B cell (primary cell): Measurements from ENCODE around the gene MORC2. TPM values are rescaled to one million over a fixed set of nuclear protein-coding genes. Genes with fewer than 3 reads are reported as not detected.

Source experiments
- ATAC-seq: fragments of 200-7000 bp; cut with Tn5 transposase; one replicate; pipeline ENCODE4 v1.10.0; 2021; ENCODE audit warnings: low read depth, mild to moderate bottlenecking, moderate number of reproducible peaks, moderate library complexity
- CTCF ChIA-PET: fragments of 350-600 bp; sonication (Branson Sonifier 250); formaldehyde crosslinking; loops from one replicate; lab custom pipeline; 2021; ENCODE audit warnings: antibody characterized with exemption, inconsistent platforms; lab: Charles Lee
- POLR2A ChIA-PET: fragments of 350-600 bp; sonication (Branson Sonifier 250); formaldehyde crosslinking; loops from one replicate; lab custom pipeline; 2021; ENCODE audit warnings: antibody characterized with exemption; lab: Charles Lee
- DNase-seq: peaks from one replicate; pipeline ENCODE4 v3.0.0; 2013
- H2AFZ ChIP-seq: 2 replicates; pipeline ENCODE4 v1.6.1; 2012; ENCODE audit warnings: mild to moderate bottlenecking, low read depth, low read length; ENCODE audit not compliant: insufficient read depth, poor library complexity, severe bottlenecking
- H3K27ac ChIP-seq, 2 donors: 1 replicate in 1 of 2; 2 replicates in 1 of 2; pipeline ENCODE4 v1.5.1; 2012 to 2013; ENCODE audit warnings: low read length in 2 of 2, mild to moderate bottlenecking in 2 of 2, moderate library complexity in 1 of 2
- H3K27me3 ChIP-seq, 4 experiments: fragments of 200-600 bp in 1 of 4; sonication (generic) in 1 of 4; replicated peaks in 1 of 4; 1 replicate in 2 of 4; 2 replicates in 2 of 4; pipeline versions ENCODE4 v1.6.1 to v1.7.0; 2013 to 2016; ENCODE audit warnings: low read length in 3 of 4, mild to moderate bottlenecking in 2 of 4, mixed read lengths in 1 of 4, moderate library complexity in 1 of 4; ENCODE audit not compliant: insufficient read depth in 4 of 4, control insufficient read depth in 3 of 4; ENCODE audit errors: control extremely low read depth in 1 of 4
- H3K36me3 ChIP-seq, 2 experiments: replicated peaks in 1 of 2; 1 replicate in 1 of 2; 2 replicates in 1 of 2; pipeline versions ENCODE4 v1.6.1 to v1.7.1; 2013; ENCODE audit warnings: low read length in 1 of 2; ENCODE audit not compliant: insufficient read depth in 2 of 2, control insufficient read depth in 1 of 2; ENCODE audit errors: control extremely low read depth in 1 of 2, extremely low read depth in 1 of 2
- H3K4me1 ChIP-seq, 2 donors: fragments of 200-600 bp in 1 of 2; sonication (generic) in 1 of 2; 1 replicate in 1 of 2; 2 replicates in 1 of 2; pipeline versions ENCODE4 v1.5.1 to v1.6.1; 2013 to 2017; ENCODE audit warnings: low read length in 2 of 2; ENCODE audit not compliant: control insufficient read depth in 2 of 2, insufficient read depth in 2 of 2
- H3K4me2 ChIP-seq: replicated peaks from 2 replicates; pipeline ENCODE3; 2012; ENCODE audit warnings: mild to moderate bottlenecking, low read depth, low read length; ENCODE audit not compliant: poor library complexity, severe bottlenecking
- H3K4me3 ChIP-seq, 5 experiments: fragments of 200-600 bp in 1 of 5; sonication (generic) in 1 of 5; 1 replicate in 3 of 5; 2 replicates in 2 of 5; pipeline versions ENCODE4 v1.5.1 to v1.7.0; 2011 to 2016; ENCODE audit warnings: low read length in 4 of 5, mild to moderate bottlenecking in 4 of 5, low read depth in 2 of 5, control low read depth in 1 of 5, moderate library complexity in 1 of 5; ENCODE audit not compliant: insufficient read depth in 1 of 5; ENCODE audit errors: control extremely low read depth in 1 of 5, extremely low read depth in 1 of 5
- H3K79me2 ChIP-seq: fragments of 200-600 bp; sonication (generic); one replicate; pipeline ENCODE4 v1.6.0; 2016; ENCODE audit warnings: low read length; ENCODE audit not compliant: control insufficient read depth, insufficient read depth
- H3K9ac ChIP-seq: fragments of 200-600 bp; sonication (generic); 2 replicates; pipeline ENCODE4 v1.6.1; 2017; ENCODE audit warnings: mild to moderate bottlenecking, low read length, moderate library complexity
- H3K9me3 ChIP-seq, 3 donors: one replicate each; pipeline versions ENCODE4 v1.6.1 to v1.7.1; 2013; ENCODE audit warnings: low read length in 2 of 3; ENCODE audit not compliant: control insufficient read depth in 2 of 3, insufficient read depth in 1 of 3; ENCODE audit errors: control extremely low read depth in 1 of 3
- H4K20me1 ChIP-seq: 2 replicates; pipeline ENCODE4 v1.6.0; 2012; ENCODE audit warnings: mild to moderate bottlenecking, low read length; ENCODE audit not compliant: insufficient read depth, control insufficient read depth, poor library complexity, severe bottlenecking
- H3K27ac Mint-ChIP-seq: one replicate; pipeline ENCODE4 v1.8.0; 2021; ENCODE audit warnings: mixed read lengths
- H3K27me3 Mint-ChIP-seq: one replicate; pipeline ENCODE4 v1.8.0; 2021; ENCODE audit warnings: mixed read lengths
- H3K4me1 Mint-ChIP-seq: one replicate; pipeline ENCODE4 v1.8.0; 2021; ENCODE audit warnings: mixed read lengths
- H3K4me3 Mint-ChIP-seq: one replicate; pipeline ENCODE4 v1.8.0; 2021; ENCODE audit warnings: mixed read lengths
- H3K9me3 Mint-ChIP-seq: one replicate; pipeline ENCODE4 v1.8.0; 2022; ENCODE audit warnings: mixed read lengths; ENCODE audit not compliant: insufficient read depth
- CTCF ChIP-seq: fragments of 200-600 bp; IDR thresholded peaks from one replicate; pipeline ENCODE4 v1.8.0; 2022; ENCODE audit warnings: antibody characterized with exemption, mild to moderate bottlenecking
- EZH2 ChIP-seq: IDR thresholded peaks from 2 replicates; pipeline ENCODE4 v1.6.1; 2012; ENCODE audit warnings: borderline replicate concordance, low read depth, mild to moderate bottlenecking, moderate library complexity, low read length; ENCODE audit not compliant: insufficient read depth, poor library complexity, severe bottlenecking
- WGBS: methylation state at CpG from one replicate; pipeline ENCODE4 v1.1.5; 2013; ENCODE audit warnings: missing lambda C conversion rate; ENCODE audit not compliant: insufficient coverage; 5-methylcytosine and 5-hydroxymethylcytosine counted together
- intact Hi-C: fragments of 100-400 bp; cut with micrococcal nuclease; formaldehyde crosslinking; loops from one replicate; pipeline ENCODE4 v1.10.0; 2022
- polyA plus RNA-seq: library from polyadenylated mRNA; depleted of rRNA; stranded (reverse); fragments of >200 nt; gene quantifications from 2 replicates; pipeline ENCODE4 v1.2.3, GENCODE V29; 2012
- total RNA-seq, 2 donors: library from RNA; stranded (reverse); fragments of 120-200 nt in 1 of 2; gene quantifications; 1 replicate in 1 of 2; 2 replicates in 1 of 2; pipeline versions ENCODE4 v1.2.3 to v1.2.4, GENCODE V29; 2013 to 2022

The MORC2 gene
- total and polyA plus RNA-seq, 2 donors (not counting 1 experiment from before 2014, with no cell fraction given): 10.1 to 25.0 TPM

GRCh38 chr22:30918761-30919160 is 49.8 kb downstream of the MORC2 start:
- Histone ChIP-seq H3K4me1 (peaks cover 9 to 14% of the 10 kb centered on the region in 2 donors), H4K20me1 (no peaks in the 10 kb centered on the region), H3K4me2 (no peak overlapping the region), H2AFZ (no peak overlapping the region), H3K79me2 (peaks cover 26% of the 10 kb centered on the region), H3K4me3 (no peak overlapping the region), H3K27ac (no peak overlapping the region), H3K9ac (no peak overlapping the region), H3K36me3 (peaks cover 0 to 2% of the 10 kb centered on the region in 2 experiments), H3K9me3 (peaks cover 1 to 24% (median 5%) of the 10 kb centered on the region in 3 donors), H3K27me3 (peaks cover 0 to 6% (median under 1%) of the 10 kb centered on the region in 4 experiments)
- Mint-ChIP-seq H3K4me3 (no peak overlapping the region), H3K9me3 (no peaks in the 10 kb centered on the region), H3K4me1 (peaks cover 12% of the 10 kb centered on the region), H3K27ac (no peak overlapping the region), H3K27me3 (peaks cover 3% of the 10 kb centered on the region)
- intact Hi-C loops: no loop called here
- 94% methylated on average over 5 of the region's 7 CpGs for WGBS
- no peak for ATAC-seq
- ChIA-PET POLR2A (no interaction called here), CTCF (interaction anchor here (1.0 to 8.2 kb wide), 2 partner anchors 152 to 285 kb away, joined by 4 to 105 read pairs; partner anchors contain the start of gene SLC35E4)
- DNase-seq: no peak
- no peak for TF ChIP-seq CTCF
- TF ChIP-seq EZH2: no peak

DNA sequence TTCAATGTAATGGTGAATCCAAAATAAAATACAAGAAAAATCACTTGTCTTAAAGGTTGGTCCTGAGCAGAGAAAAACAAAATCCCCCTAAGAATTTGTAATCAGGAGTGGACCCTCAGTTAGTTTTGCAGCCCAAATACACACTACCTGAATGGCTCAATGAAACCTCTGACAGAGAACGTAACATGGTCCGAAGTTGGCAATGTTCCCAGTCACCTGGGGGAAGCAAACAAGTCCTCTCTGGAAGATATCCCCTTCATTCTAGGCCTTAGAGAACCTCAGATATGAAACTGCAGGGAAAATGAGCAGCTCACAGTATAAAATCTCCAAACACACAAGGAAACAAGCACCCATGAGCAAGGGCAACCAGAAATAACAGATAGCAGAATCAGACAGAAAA is 58.2 kb downstream of the MORC2 start:
- Mint-ChIP-seq H3K4me1 (no peaks in the 10 kb centered on the region), H3K27ac (no peak overlapping the region), H3K4me3 (no peak overlapping the region), H3K9me3 (no peaks in the 10 kb centered on the region), H3K27me3 (no peaks in the 10 kb centered on the region)
- Histone ChIP-seq H3K9ac (no peak overlapping the region), H3K4me1 (no peaks in the 10 kb centered on the region), H4K20me1 (peaks cover 8% of the 10 kb centered on the region), H3K4me3 (no peak overlapping the region), H2AFZ (no peak overlapping the region), H3K4me2 (no peak overlapping the region), H3K79me2 (peaks cover 17% of the 10 kb centered on the region), H3K36me3 (peaks cover 2 to 3% of the 10 kb centered on the region in 2 experiments), H3K27me3 (no peaks in the 10 kb centered on the region), H3K9me3 (peaks cover 0 to 9% (median 3%) of the 10 kb centered on the region in 3 donors), H3K27ac (no peak overlapping the region)
- 93% methylated on average over 2 of the region's 2 CpGs for WGBS
- ATAC-seq (no peak), DNase-seq (no peak)
- POLR2A ChIA-PET: interaction anchor here (0.6 kb wide), 1 partner anchor 11 kb away, joined by 8 read pairs; no protein-coding TSS in a partner anchor
- intact Hi-C loops: no loop called here
- CTCF ChIA-PET: interaction anchor here (2.5 kb wide), 1 partner anchor 10 kb away, joined by 9 read pairs; no protein-coding TSS in a partner anchor
- no peak for TF ChIP-seq CTCF
- TF ChIP-seq EZH2: no peak
